HG02610 (cell line): ENCODE data around the gene LSMEM2.
"Not testable (repeated sequence)": the region's sequence is repeated elsewhere in the genome, so short reads cannot be mapped to it uniquely, and the experiment has no call there.

Experiments used
- ATAC-seq: cut with Tn5 transposase; IDR thresholded peaks from one replicate; pipeline ENCODE4 v1.9.1; 2021; ENCODE audit warnings: mild to moderate bottlenecking, moderate library complexity; ENCODE audit not compliant: unreplicated experiment

LSMEM2 gene

DNA sequence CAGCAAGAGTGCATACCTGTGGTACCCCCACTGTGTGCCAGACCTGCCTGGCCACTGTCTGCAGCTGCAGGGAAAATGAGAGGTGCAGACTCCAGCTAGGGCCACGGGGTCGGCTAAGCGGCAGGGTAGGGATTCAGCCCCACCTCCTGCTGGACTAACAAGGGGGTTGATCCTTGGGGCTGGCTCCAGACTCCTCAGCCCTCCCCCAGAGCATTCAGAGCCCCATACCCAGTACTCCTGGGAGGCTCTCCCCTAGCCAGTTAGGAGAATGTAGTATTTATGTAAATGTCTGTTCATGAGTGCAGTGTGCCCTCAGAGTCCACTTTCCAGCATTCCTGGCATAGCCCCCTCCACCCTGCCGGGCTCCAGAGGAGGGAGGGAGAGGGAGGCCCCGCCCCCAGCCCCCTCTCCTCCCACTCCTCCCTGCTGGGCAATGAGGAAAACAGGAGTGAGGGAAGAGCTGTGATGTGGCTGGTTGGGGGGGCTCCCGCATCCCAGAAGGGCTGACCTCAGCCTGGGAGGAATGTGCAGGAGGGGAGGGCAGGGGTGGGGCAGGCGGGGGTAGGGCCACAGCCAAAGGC, 14.4 kb upstream of the LSMEM2 start:
- no peak for ATAC-seq

DNA sequence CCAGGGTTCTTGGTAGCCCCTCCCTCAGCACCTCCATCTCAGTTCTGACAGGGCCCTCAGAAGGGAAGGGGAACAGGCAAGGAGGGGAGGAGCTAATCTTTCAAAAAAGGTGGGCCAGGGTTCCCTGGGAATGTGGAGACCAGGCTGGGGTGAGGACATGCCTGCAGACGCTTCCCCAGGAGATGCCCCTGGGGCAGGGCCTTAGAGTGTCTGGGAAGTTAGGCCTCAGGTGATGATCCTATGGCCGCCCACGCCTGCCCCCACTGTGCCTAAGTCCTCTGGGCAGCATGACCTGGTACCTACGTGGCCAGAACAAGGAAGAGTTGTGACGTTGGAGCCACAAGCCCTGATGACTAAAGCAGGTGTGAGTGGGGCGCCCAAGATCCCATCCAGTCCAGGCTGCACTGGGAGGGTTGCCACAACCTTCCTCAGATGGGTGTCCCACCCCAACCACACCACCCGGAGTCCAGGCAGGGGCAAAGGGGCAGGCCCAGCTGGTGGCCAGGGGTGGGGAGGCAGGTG, 13.9 kb upstream of the LSMEM2 start:
- ATAC-seq = no peak

DNA sequence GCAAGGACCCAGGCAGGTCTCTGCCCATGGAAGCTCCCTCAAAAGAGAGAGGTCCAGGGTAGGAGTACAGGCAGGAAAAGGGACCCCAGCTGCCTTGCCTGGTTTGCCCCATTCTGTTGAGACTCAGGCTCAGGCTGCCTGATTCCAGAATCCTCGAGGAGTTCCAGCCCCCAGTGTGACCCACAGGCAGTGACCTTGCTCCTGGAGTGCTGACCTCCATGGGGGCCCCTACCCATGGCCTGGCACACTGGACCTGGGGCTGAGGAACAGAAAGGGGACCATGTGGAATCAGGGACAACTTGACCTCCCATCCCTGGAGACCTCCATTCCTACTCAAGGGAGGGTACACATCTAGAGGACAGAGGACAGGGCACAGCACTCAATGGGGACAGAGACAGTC, 13.3 kb upstream of the LSMEM2 start:
- ATAC-seq = no peak

DNA sequence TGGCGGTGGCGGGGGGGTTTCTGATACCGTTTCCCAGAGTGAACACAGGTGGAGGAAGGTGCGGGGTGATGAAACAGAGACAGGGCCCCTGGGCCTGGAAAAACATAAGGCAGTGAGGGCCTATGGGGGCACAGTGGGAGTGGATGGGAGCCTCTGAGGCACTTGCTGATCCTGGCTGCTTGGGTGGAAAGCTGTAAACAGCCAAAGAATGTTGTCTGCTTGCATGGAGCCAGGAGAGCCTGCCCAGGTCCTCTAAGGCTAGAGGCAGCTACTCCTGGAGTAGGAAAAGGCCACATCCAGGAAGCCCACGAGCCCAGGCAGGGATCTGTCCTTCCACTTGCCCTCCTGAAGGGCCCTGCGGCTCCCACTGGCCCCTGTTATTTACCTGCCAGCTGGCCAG, 12.9 kb upstream of the LSMEM2 start:
- ATAC-seq = no peak

DNA sequence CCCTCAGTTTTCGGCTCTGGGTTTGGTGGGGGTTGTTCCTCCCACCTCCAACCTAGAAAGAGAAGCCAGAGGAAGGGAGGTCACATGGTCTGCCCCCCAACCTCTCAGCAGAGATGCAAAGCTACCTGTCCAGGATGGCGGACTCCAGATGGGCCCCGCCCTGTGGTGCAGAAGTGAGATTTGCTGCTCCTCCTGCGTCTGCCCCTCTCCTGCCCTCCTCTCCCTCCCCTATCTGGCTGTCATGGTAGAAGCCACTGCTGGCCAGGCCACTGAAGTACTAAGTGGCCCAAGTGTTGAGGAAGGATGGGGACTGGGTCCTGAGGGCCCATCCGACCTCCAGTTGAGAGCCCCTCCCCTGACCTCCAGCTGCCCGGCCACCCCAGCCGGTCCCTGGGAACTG, 12.1 kb upstream of the LSMEM2 start:
- ATAC-seq = no peak

- ATAC-seq = no peak
Measured at GRCh38 chr3:50267280-50267913, 11.5 kb upstream of the LSMEM2 start.

- no peak for ATAC-seq
Measured at GRCh38 chr3:50268276-50268675, 10.6 kb upstream of the LSMEM2 start.

DNA sequence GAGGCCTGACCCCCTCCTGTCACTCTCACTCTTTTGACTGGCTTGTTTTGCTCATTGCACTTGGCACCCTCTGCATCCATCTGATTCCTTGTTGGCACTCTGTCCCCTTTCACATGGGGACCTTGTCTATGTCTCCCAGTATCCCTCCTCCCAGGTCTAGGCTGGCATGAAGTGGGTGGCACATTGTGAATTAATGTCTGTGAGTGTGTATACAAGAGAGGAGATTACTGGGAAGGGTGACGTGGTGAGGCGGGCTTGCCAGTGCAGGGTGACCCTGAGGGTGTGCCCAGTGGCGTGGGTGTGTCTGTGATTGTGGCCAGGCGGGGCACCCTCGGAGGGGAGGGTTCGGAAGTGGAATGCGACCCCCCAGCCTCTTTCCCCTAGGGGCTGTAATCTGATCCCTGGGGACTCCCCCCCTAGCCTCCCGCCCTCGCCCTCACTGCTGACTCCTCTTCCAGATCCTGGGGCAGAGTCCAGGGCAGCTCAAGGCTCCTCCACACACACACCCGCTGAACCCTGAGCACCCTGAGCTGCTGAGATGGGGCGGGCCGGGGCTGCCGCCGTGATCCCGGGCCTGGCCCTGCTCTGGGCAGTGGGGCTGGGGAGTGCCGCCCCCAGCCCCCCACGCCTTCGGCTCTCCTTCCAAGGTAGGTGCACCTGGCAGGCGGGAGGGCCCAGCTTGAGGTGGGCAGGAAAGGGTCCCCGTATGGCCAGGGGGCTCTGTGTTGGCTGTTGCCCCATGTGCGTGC, 10.0 kb upstream of the LSMEM2 start, which contains the start of gene SEMA3B:
Gene SEMA3B (plus strand): TSS at position 445 of the 749 bp plus-strand sequence. CDS start 94 bp downstream, at position 539.
- ATAC-seq = no peak

GRCh38 chr3:50269460-50269859, 9.4 kb upstream of the LSMEM2 start:
- ATAC-seq = no peak

GRCh38 chr3:50269977-50270413, 8.9 kb upstream of the LSMEM2 start:
- no peak for ATAC-seq

DNA sequence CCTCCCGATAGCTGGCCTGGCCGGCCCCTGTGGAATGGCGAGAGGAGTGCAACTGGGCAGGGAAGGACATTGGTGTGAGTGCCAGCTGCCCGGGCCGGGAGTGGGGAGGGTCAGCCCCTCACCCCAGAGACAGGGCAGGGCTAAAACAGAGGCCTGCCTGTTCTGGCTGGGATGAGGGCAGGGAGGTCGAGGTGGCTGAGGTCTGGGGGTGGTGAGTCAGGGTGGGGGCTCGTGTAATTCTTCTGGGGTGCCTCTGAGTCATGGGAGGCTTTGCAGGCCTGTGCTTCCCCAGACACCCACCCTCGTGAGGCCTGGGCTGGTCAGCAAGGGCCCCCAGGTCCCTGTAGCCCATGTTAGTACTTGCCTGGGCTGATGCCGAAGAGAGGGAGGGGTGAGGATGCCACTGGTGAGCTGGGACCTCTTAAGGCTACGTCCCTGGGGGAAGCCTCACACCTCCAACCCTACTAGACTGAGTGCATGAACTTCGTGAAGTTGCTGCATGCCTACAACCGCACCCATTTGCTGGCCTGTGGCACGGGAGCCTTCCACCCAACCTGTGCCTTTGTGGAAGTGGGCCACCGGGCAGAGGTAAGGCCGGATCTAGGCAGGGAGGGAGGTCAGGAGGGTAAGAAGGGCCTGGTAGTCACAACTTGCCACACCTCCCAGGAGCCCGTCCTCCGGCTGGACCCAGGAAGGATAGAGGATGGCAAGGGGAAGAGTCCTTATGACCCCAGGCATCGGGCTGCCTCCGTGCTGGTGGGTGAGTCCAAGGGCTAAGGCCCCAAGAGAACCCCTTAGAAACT, 8.3 kb upstream of the LSMEM2 start:
- ATAC-seq = no peak

- no peak for ATAC-seq
Measured at GRCh38 chr3:50271314-50271936, 7.5 kb upstream of the LSMEM2 start.

- not testable (repeated sequence) for ATAC-seq
Measured at GRCh38 chr3:50272538-50272910, 6.4 kb upstream of the LSMEM2 start.

DNA sequence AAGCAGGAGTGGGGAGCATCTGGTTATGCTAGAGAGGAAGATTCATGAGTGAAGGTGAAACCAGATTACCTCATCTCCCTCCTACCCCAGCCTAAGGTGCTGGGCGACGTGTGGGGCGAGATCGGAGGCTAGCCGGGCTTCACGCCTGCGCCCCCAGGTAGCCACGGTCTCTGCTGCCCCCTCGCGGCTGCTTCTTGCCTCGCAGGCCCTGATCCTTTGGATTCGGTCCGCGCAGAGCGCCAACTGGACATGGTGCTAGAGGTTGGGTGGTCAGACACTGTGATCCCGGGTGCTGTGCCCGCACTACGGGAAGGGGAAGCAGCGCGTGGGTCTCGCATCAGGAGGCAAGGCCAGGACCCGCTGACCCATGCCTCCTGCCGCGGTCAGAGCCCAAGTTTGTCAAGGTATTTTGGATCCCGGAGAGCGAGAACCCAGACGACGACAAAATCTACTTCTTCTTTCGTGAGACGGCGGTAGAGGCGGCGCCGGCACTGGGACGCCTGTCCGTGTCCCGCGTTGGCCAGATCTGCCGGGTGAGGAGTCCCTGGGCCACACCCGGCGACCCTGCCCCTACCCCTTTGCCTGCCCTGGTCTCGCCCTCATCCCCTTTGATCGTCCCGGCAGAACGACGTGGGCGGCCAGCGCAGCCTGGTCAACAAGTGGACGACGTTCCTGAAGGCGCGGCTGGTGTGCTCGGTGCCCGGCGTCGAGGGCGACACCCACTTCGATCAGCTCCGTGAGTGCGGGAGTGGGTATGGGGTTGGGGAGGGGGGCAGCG, 5.8 kb upstream of the LSMEM2 start:
- peak; percentile 75 for ATAC-seq

GRCh38 chr3:50273689-50274065, 5.2 kb upstream of the LSMEM2 start:
- ATAC-seq = no peak

DNA sequence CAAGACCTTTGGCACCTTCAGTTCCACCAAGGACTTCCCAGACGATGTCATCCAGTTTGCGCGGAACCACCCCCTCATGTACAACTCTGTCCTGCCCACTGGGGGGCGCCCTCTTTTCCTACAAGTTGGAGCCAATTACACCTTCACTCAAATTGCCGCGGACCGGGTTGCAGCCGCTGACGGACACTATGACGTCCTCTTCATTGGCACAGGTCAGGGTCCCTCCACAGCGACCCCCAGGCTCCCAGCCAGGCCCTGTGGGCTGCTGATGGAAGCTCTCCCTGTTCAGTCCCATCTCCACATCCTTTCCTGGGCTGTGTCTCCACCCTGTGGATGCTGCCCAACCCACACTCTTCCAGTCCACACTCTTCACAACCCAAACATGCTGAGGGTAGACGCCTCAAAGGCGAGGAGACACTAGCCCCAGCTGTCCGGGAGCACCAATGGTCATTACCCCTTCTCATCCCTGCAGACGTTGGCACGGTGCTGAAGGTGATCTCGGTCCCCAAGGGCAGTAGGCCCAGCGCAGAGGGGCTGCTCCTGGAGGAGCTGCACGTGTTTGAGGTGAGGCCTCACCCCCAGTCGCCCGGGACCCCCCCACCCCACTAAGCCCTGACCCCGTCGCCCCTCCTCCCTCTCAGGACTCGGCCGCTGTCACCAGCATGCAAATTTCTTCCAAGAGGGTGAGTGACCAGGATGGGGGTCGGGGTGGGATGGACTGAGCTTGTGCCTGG, 4.3 kb upstream of the LSMEM2 start:
- no peak for ATAC-seq

GRCh38 chr3:50275141-50275995, 3.5 kb upstream of the LSMEM2 start:
- ATAC-seq = no peak

DNA sequence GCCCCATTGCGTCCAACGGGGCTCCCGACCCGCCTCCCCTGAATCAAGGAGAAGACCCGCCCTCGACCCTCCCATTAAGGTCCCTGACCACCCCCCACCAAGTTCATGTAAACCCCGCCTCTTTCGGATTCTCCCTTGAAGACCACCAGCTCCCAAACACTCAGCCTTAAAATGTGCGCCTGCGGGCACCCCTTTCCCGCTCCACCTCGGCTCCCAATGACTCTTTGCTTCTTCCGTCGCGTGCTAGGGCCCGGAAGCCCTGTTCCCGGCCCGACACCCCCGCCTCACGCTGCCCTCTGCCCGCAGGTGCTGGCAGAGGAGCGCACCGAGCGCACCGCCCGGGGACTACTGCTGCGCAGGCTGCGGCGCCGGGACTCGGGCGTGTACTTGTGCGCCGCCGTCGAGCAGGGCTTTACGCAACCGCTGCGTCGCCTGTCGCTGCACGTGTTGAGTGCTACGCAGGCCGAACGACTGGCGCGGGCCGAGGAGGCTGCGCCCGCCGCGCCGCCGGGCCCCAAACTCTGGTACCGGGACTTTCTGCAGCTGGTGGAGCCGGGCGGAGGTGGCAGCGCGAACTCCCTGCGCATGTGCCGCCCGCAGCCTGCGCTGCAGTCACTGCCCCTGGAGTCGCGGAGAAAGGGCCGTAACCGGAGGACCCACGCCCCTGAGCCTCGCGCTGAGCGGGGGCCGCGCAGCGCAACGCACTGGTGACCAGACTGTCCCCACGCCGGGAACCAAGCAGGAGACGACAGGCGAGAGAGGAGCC, 2.7 kb upstream of the LSMEM2 start:
- ATAC-seq = no peak
